T-cell (primary cell): Measurements from ENCODE around the gene KLHL25. TPM values are rescaled to one million over a fixed set of nuclear protein-coding genes. Genes with fewer than 3 reads are reported as not detected.

Experiments used
- ATAC-seq, 4 experiments: fragments of 200-7000 bp in 3 of 4; fragments of 150-1000 bp in 1 of 4; cut with Tn5 transposase; replicated peaks in 1 of 4; 1 replicate in 3 of 4; 2 replicates in 1 of 4; pipeline ENCODE4 v1.10.0; 2021; ENCODE audit warnings: moderate library complexity in 3 of 4, mild to moderate bottlenecking in 2 of 4, moderate number of reproducible peaks in 1 of 4
- CTCF ChIA-PET, 2 donors: fragments of 300-600 bp; sonication (Branson Sonifier 250); formaldehyde crosslinking; loops; one replicate each; lab custom pipeline; 2022; ENCODE audit warnings: antibody characterized with exemption in 2 of 2; lab: Charles Lee
- POLR2A ChIA-PET, 2 donors: fragments of 300-600 bp; sonication (Branson Sonifier 250); formaldehyde crosslinking; loops; one replicate each; lab custom pipeline; 2022; ENCODE audit warnings: antibody characterized with exemption in 2 of 2; lab: Charles Lee
- DNase-seq, 35 experiments: peaks; one replicate each; pipeline versions ENCODE4 v3.0.0 to v3.0.0-alpha.2; 2013 to 2023
- H3K27ac ChIP-seq: one replicate; pipeline ENCODE4 v1.5.1; 2013; ENCODE audit warnings: low read length
- H3K27me3 ChIP-seq, 2 experiments: replicated peaks in 1 of 2; 1 replicate in 1 of 2; 2 replicates in 1 of 2; pipeline versions ENCODE4 v1.6.1 to v1.7.0; 2013; ENCODE audit warnings: low read length in 1 of 2, mixed read lengths in 1 of 2; ENCODE audit not compliant: control insufficient read depth in 2 of 2, insufficient read depth in 2 of 2; ENCODE audit errors: extremely low read depth in 1 of 2
- H3K36me3 ChIP-seq, 2 donors: 1 replicate in 1 of 2; 2 replicates in 1 of 2; pipeline versions ENCODE4 v1.6.1 to v1.7.0; 2013; ENCODE audit warnings: low read length in 1 of 2; ENCODE audit not compliant: control insufficient read depth in 2 of 2, insufficient read depth in 1 of 2; ENCODE audit errors: extremely low read depth in 1 of 2
- H3K4me1 ChIP-seq, 2 experiments: 1 replicate in 1 of 2; 2 replicates in 1 of 2; pipeline versions ENCODE4 v1.6.1 to v1.7.0; 2013; ENCODE audit warnings: low read length in 2 of 2, mixed read lengths in 1 of 2; ENCODE audit not compliant: insufficient read depth in 2 of 2, control insufficient read depth in 1 of 2; ENCODE audit errors: extremely low read depth in 1 of 2
- H3K4me3 ChIP-seq, 2 donors: 1 replicate in 1 of 2; 2 replicates in 1 of 2; pipeline versions ENCODE4 v1.5.1 to v1.7.0; 2013; ENCODE audit warnings: mild to moderate bottlenecking in 2 of 2, low read length in 1 of 2, moderate library complexity in 1 of 2; ENCODE audit not compliant: control insufficient read depth in 1 of 2; ENCODE audit errors: extremely low read depth in 1 of 2
- H3K9me3 ChIP-seq: 2 replicates; pipeline ENCODE4 v1.7.0; 2013
- H3K27ac Mint-ChIP-seq, 2 donors: one replicate each; pipeline ENCODE4 v1.8.0; 2020 to 2021; ENCODE audit warnings: mild to moderate bottlenecking in 2 of 2, mixed read lengths in 2 of 2
- H3K27me3 Mint-ChIP-seq, 2 donors: one replicate each; pipeline ENCODE4 v1.8.0; 2021 to 2022; ENCODE audit warnings: mixed read lengths in 2 of 2
- H3K36me3 Mint-ChIP-seq: one replicate; pipeline ENCODE4 v1.8.0; 2021; ENCODE audit warnings: mixed read lengths
- H3K4me1 Mint-ChIP-seq, 3 donors: one replicate each; pipeline ENCODE4 v1.8.0; 2020 to 2022; ENCODE audit warnings: mixed read lengths in 3 of 3, mild to moderate bottlenecking in 1 of 3
- H3K4me3 Mint-ChIP-seq, 3 donors: one replicate each; pipeline ENCODE4 v1.8.0; 2020 to 2022; ENCODE audit warnings: mild to moderate bottlenecking in 3 of 3, mixed read lengths in 3 of 3, moderate library complexity in 3 of 3
- H3K9me3 Mint-ChIP-seq, 3 donors: one replicate each; pipeline ENCODE4 v1.8.0; 2020 to 2022; ENCODE audit warnings: mixed read lengths in 3 of 3
- WGBS: methylation state at CpG from one replicate; pipeline ENCODE4 v1.1.5; 2013; ENCODE audit warnings: missing lambda C conversion rate; ENCODE audit not compliant: insufficient coverage; 5-methylcytosine and 5-hydroxymethylcytosine counted together
- total RNA-seq, 35 experiments: library from RNA in 6 of 35; stranded (reverse) in 6 of 35; fragments of 120-200 nt in 1 of 35; gene quantifications; one replicate each; pipeline versions ENCODE4 v1.2.1 to v1.2.4 and lab custom pipeline; 2013 to 2026

The KLHL25 gene
- total RNA-seq, 5 donors from 2014 or later (not counting 1 experiment from before 2014, with no cell fraction given), result 7.9 to 16.7 (median 13.6) TPM

DNA sequence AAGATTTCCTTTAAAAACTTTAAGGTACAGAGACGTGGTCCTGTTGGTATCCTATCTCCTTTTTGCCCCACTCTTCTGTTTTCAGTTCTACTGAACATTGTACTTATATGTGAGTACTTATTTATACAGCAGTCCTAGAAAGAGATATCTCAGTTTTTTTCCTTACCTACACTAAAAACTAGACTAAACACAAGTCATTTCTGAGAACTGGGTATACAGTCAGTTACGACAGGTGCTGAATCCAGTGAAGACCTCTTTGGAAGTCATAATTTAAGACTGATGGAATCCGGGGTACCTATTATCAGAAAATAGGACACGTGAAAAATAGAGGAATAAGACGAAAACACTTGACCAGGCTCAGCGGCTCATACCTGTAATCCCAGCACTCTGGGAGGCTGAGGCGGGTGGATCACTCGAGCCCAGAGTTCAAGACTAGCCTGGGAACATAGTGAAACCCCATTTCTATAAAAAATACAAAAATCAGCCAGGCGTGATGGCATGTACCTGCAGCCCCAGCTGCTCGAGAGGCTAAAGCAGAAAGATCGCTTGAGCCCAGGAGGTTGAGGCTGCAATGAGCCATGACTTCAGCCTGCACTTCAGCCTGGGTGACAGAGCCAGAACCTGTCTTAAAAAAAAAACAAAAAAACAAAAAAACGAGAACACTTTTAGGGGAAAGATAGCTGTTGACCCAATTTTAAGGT is 76.3 kb downstream of the KLHL25 start:
- CTCF ChIA-PET, result no interaction called here
- peaks cover 36 to 68% (median 55%) of the 10 kb centered on the region in 3 donors for H3K4me1 Mint-ChIP-seq

DNA sequence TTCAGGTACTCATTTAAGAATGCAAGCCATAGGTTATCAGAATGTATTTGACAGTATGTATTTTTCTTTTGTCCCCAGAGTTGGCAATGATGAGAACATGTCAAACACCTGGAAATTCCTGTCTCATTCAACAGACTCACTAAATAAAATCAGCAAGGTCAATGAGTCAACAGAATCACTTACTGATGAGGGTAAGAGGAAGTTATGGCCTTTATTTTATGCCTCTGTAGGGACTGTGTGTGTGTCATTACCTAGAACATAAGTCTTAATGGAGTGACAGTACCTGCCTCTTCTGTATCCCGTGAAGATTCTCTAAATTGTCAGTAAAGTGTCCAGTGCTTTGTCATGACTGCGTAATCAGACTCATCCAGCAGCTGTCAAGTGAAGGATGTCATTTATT is 77.5 kb downstream of the KLHL25 start:
- Histone ChIP-seq H3K27me3 (no peaks in the 10 kb centered on the region), H3K9me3 (no peaks in the 10 kb centered on the region), H3K36me3 (peaks cover 11 to 95% of the 10 kb centered on the region in 2 donors), H3K27ac (no peak overlapping the region), H3K4me1 (no peaks in the 10 kb centered on the region), H3K4me3 (no peak overlapping the region)
- ATAC-seq, result no peak
- Mint-ChIP-seq H3K36me3 (peaks cover 78% of the 10 kb centered on the region), H3K9me3 (no peaks in the 10 kb centered on the region), H3K4me1 (peaks cover 39 to 65% (median 53%) of the 10 kb centered on the region in 3 donors), H3K27ac (peak overlapping the region; percentile 83 to 86), H3K27me3 (no peaks in the 10 kb centered on the region), H3K4me3 (no peak overlapping the region)
- 93% methylated on average over 2 of the region's 2 CpGs for WGBS
- POLR2A ChIA-PET, result no interaction called here
- CTCF ChIA-PET, result no interaction called here
- no peak for DNase-seq

More for the DNA sequence above, 76.3 kb downstream of the KLHL25 start:
- H3K27ac ChIP-seq, result no peak overlapping the region
- no peak overlapping the region for H3K4me3 ChIP-seq
- ATAC-seq, result no peak
- H3K36me3 Mint-ChIP-seq, result peaks cover 79% of the 10 kb centered on the region
- H3K27me3 Mint-ChIP-seq, result no peaks in the 10 kb centered on the region
- no peaks in the 10 kb centered on the region for H3K9me3 ChIP-seq
- H3K27me3 ChIP-seq, result no peaks in the 10 kb centered on the region
- POLR2A ChIA-PET, result no interaction called here
- no peak overlapping the region for H3K4me3 Mint-ChIP-seq
- peaks cover 12 to 97% of the 10 kb centered on the region in 2 donors for H3K36me3 ChIP-seq
- H3K27ac Mint-ChIP-seq, result peak overlapping the region; percentile 63 to 66
- H3K9me3 Mint-ChIP-seq, result no peaks in the 10 kb centered on the region
- no peaks in the 10 kb centered on the region for H3K4me1 ChIP-seq
- no peak for DNase-seq
- WGBS, result 91% methylated on average over 4 of the region's 12 CpGs

DNA sequence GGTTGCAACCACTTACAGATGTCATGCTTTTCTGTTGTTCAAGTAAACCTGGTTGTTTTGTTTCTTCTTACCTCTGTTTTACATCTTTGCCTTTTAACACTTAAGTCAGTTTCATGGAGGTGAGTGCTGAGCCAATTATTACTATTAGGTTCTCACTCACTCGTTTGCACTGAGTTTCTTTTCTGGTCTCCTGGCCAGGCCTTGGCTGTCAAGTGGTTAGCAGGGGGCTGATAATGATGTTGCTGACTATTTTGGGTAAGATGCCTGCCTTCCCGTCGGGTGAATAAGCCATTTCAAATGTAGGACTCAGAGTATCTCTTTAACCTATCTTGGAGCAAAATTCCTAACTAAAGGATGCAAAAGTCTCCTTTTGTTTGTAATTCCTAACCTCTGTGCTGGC is 78.5 kb downstream of the KLHL25 start:
- H3K27me3 Mint-ChIP-seq, result no peaks in the 10 kb centered on the region
- ATAC-seq (no peak), DNase-seq (no peak)
- H3K4me3 ChIP-seq, result no peak overlapping the region
- H3K4me3 Mint-ChIP-seq, result no peak overlapping the region
- H3K27ac ChIP-seq, result no peak overlapping the region
- H3K4me1 Mint-ChIP-seq, result peaks cover 41 to 64% (median 54%) of the 10 kb centered on the region in 3 donors
- ChIA-PET CTCF (no interaction called here), POLR2A (no interaction called here)
- H3K36me3 Mint-ChIP-seq, result peaks cover 79% of the 10 kb centered on the region
- H3K4me1 ChIP-seq, result peaks cover 0 to 5% of the 10 kb centered on the region in 2 experiments
- H3K9me3 Mint-ChIP-seq, result no peaks in the 10 kb centered on the region
- H3K9me3 ChIP-seq, result no peaks in the 10 kb centered on the region
- no CpG with 5 or more reads among the region's 3 CpGs for WGBS
- no peaks in the 10 kb centered on the region for H3K27me3 ChIP-seq
- peak overlapping the region; percentile 83 to 86 for H3K27ac Mint-ChIP-seq
- peaks cover 8 to 94% of the 10 kb centered on the region in 2 donors for H3K36me3 ChIP-seq

DNA sequence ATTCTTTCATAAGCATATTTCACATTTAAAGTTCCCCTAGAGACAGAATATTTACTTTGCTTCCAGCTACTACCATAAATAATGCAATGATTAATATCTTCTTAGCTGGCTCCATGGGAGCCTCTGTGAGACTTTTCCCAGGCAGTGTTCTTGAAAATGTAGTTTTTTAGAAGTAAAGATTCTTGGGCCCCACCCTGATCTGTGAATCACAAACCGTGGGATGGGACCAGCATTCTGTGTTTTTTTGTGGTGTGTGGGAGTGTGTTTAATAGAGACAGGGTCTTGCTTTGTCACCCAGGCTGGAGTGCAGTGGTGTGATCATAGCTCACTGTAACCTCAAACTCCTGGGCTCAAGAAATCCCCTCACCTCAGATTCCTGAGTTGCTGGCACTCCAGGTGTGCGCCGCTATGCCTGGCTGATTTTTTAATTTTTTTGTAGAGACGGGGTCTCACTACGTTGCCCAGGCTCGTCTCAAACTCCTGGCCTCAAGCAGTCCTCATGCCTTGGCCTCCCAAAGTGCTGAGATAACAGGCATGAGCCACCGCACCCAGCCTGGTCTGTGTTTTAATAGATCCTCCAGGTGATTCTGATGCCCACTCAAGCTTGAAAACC is 83.0 kb downstream of the KLHL25 start:
- Mint-ChIP-seq H3K27me3 (no peaks in the 10 kb centered on the region), H3K36me3 (peaks cover 61% of the 10 kb centered on the region), H3K4me3 (no peak overlapping the region), H3K27ac (peak overlapping the region; percentile 85 to 91), H3K4me1 (peaks cover 58 to 73% (median 73%) of the 10 kb centered on the region in 3 donors), H3K9me3 (no peaks in the 10 kb centered on the region)
- no peak for ATAC-seq
- ChIA-PET POLR2A (interaction anchor here (0.6 to 0.7 kb wide), 3 partner anchors 52 to 264 kb away, joined by 3 to 4 read pairs (median 4); no protein-coding TSS in a partner anchor), CTCF (no interaction called here)
- Histone ChIP-seq H3K4me3 (no peak overlapping the region), H3K4me1 (peaks cover 13 to 36% of the 10 kb centered on the region in 2 experiments), H3K9me3 (no peaks in the 10 kb centered on the region), H3K27ac (no peak overlapping the region), H3K27me3 (no peaks in the 10 kb centered on the region), H3K36me3 (peaks cover under 1 to 78% of the 10 kb centered on the region in 2 donors)
- 78% methylated on average over 7 of the region's 7 CpGs for WGBS
- DNase-seq, result no peak

DNA sequence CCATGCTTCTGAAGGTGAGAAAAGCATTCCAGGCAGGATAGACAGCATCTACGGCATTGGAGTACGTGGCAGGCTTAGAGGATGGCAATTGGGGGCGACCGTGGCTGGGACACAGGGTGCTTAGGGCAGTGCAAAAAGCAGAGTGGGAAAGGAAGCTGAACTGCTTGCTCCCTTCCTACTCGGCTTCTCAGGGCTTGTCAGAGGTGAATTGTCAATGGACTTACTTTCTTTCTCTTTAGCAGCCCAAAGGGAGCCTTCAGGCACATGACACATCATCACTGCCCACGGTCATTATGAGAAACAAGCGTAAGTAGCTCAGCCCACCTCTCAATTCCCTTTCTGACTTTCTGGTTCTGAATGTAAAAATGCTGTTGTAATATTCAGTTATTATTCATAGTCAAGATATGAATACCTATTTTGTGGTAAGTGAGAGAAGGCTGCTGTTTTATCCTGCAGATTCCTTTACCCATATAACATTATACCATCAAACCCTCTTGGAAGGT is 84.3 kb downstream of the KLHL25 start:
- Mint-ChIP-seq H3K36me3 (peaks cover 59% of the 10 kb centered on the region), H3K27me3 (no peaks in the 10 kb centered on the region), H3K4me1 (peaks cover 65 to 80% (median 79%) of the 10 kb centered on the region in 3 donors), H3K9me3 (no peaks in the 10 kb centered on the region), H3K27ac (peak overlapping the region; percentile 54 to 74), H3K4me3 (peak overlapping the region in 1 of 3 donors; percentile 15)
- 81% methylated on average over 4 of the region's 7 CpGs for WGBS
- DNase-seq (no peak), ATAC-seq (no peak)
- Histone ChIP-seq H3K27ac (peak overlapping the region; percentile 3), H3K9me3 (no peaks in the 10 kb centered on the region), H3K27me3 (no peaks in the 10 kb centered on the region), H3K36me3 (peaks cover 3 to 73% of the 10 kb centered on the region in 2 donors), H3K4me1 (peaks cover 25 to 45% of the 10 kb centered on the region in 2 experiments), H3K4me3 (no peak overlapping the region)
- ChIA-PET POLR2A (interaction anchor here in 1 of 2 donors (0.6 kb wide), 1 partner anchor 295 kb away, joined by 3 read pairs; no protein-coding TSS in a partner anchor), CTCF (interaction anchor here in 1 of 2 donors (0.6 kb wide), 1 partner anchor 376 kb away, joined by 4 read pairs; no protein-coding TSS in a partner anchor)
